Large intestine (tissue), 3 donors: Measurements from ENCODE around the gene GOLGA6L9. TPM values are rescaled to one million over a fixed set of nuclear protein-coding genes. Genes with fewer than 3 reads are reported as not detected.
"Not testable (repeated sequence)": the region's sequence is repeated elsewhere in the genome, so short reads cannot be mapped to it uniquely, and the experiment has no call there.

ENCODE experiments used
- DNase-seq, 2 donors: peaks; one replicate each; pipeline versions ENCODE4 v3.0.0 to v3.0.0-alpha.2; 2013
- H3K27ac ChIP-seq: one replicate; pipeline ENCODE4 v1.5.1; 2013; ENCODE audit warnings: low read length
- H3K27me3 ChIP-seq: 2 replicates; pipeline ENCODE4 v1.6.1; 2013; ENCODE audit warnings: low read length; ENCODE audit not compliant: control insufficient read depth, insufficient read depth
- H3K36me3 ChIP-seq: 2 replicates; pipeline ENCODE4 v1.6.1; 2013; ENCODE audit warnings: low read length; ENCODE audit not compliant: control insufficient read depth, insufficient read depth
- H3K4me1 ChIP-seq: one replicate; pipeline ENCODE4 v1.6.1; 2013; ENCODE audit warnings: low read length; ENCODE audit not compliant: control insufficient read depth, insufficient read depth
- H3K4me3 ChIP-seq: one replicate; pipeline ENCODE4 v1.5.1; 2013; ENCODE audit warnings: low read length
- H3K9me3 ChIP-seq: one replicate; pipeline ENCODE4 v1.6.1; 2013; ENCODE audit warnings: mild to moderate bottlenecking, low read depth, low read length, moderate library complexity; ENCODE audit not compliant: control insufficient read depth
- WGBS: methylation state at CpG from one replicate; pipeline ENCODE4 v1.1.5; 2013; ENCODE audit warnings: low lambda C conversion rate; ENCODE audit not compliant: insufficient coverage; 5-methylcytosine and 5-hydroxymethylcytosine counted together
- polyA plus RNA-seq: library from polyadenylated mRNA; unstranded; fragments of 120-200 nt; gene quantifications from one replicate; pipeline ENCODE4 v1.2.1, GENCODE V29; 2013

Gene GOLGA6L9
- polyA plus RNA-seq, 1 donor: 10.7 TPM

GRCh38 chr15:82401918-82402317 is 27.7 kb upstream of the GOLGA6L9 start:
- H3K27me3 ChIP-seq, H3K27ac ChIP-seq, H3K4me3 ChIP-seq, DNase-seq, H3K9me3 ChIP-seq, H3K4me1 ChIP-seq, H3K36me3 ChIP-seq: not testable (repeated sequence)
- no CpG with 5 or more reads among the region's 6 CpGs for WGBS

GRCh38 chr15:82402341-82402740 is 27.3 kb upstream of the GOLGA6L9 start:
- not testable (repeated sequence) for H3K9me3 ChIP-seq, H3K27ac ChIP-seq, H3K36me3 ChIP-seq, H3K27me3 ChIP-seq, DNase-seq, H3K4me1 ChIP-seq, H3K4me3 ChIP-seq
- WGBS: no CpG with 5 or more reads among the region's 1 CpG

- not testable (repeated sequence) for DNase-seq
- 100% methylated on average over 1 of the region's 2 CpGs for WGBS
These were observed 23.4 kb upstream of the GOLGA6L9 start for GRCh38 chr15:82406211-82406610.

GRCh38 chr15:82410306-82410705 is 19.3 kb upstream of the GOLGA6L9 start:
- not testable (repeated sequence) for H3K4me3 ChIP-seq, H3K27me3 ChIP-seq, H3K9me3 ChIP-seq, H3K36me3 ChIP-seq, H3K4me1 ChIP-seq, H3K27ac ChIP-seq
- WGBS: 33% methylated on average over 1 of the region's 4 CpGs
- peak in 1 of 2 donors; percentile 5 for DNase-seq

More at GRCh38 chr15:82406211-82406610, 23.4 kb upstream of the GOLGA6L9 start:
- H3K27ac ChIP-seq, H3K9me3 ChIP-seq, H3K27me3 ChIP-seq, H3K4me1 ChIP-seq, H3K36me3 ChIP-seq, H3K4me3 ChIP-seq: not testable (repeated sequence)

- 100% methylated on average over 1 of the region's 1 CpG for WGBS
- not testable (repeated sequence) for H3K9me3 ChIP-seq
These were observed 18.0 kb upstream of the GOLGA6L9 start for GRCh38 chr15:82411595-82411994.

GRCh38 chr15:82414525-82415191 is 15.0 kb upstream of the GOLGA6L9 start:
- 0% methylated on average over 1 of the region's 6 CpGs for WGBS
- not testable (repeated sequence) for H3K9me3 ChIP-seq, H3K36me3 ChIP-seq, H3K4me1 ChIP-seq, H3K27ac ChIP-seq, H3K4me3 ChIP-seq, H3K27me3 ChIP-seq
- DNase-seq: peak in 1 of 2 donors; percentile 2

More at GRCh38 chr15:82411595-82411994, 18.0 kb upstream of the GOLGA6L9 start:
- not testable (repeated sequence) for DNase-seq, H3K27me3 ChIP-seq, H3K27ac ChIP-seq, H3K4me3 ChIP-seq, H3K4me1 ChIP-seq, H3K36me3 ChIP-seq

- WGBS: no CpG with 5 or more reads among the region's 2 CpGs
- H3K27me3 ChIP-seq, H3K36me3 ChIP-seq, H3K9me3 ChIP-seq, DNase-seq, H3K27ac ChIP-seq, H3K4me3 ChIP-seq, H3K4me1 ChIP-seq: not testable (repeated sequence)
These were observed 9.1 kb upstream of the GOLGA6L9 start for GRCh38 chr15:82420516-82420915.

- WGBS: no CpG with 5 or more reads among the region's 1 CpG
- not testable (repeated sequence) for H3K4me3 ChIP-seq, H3K36me3 ChIP-seq, H3K4me1 ChIP-seq, H3K9me3 ChIP-seq, H3K27ac ChIP-seq, H3K27me3 ChIP-seq, DNase-seq
These were observed 8.7 kb upstream of the GOLGA6L9 start for GRCh38 chr15:82420966-82421365.

- H3K36me3 ChIP-seq, H3K9me3 ChIP-seq, H3K27ac ChIP-seq, DNase-seq, H3K27me3 ChIP-seq, H3K4me3 ChIP-seq, H3K4me1 ChIP-seq: not testable (repeated sequence)
- no CpG with 5 or more reads among the region's 1 CpG for WGBS
These were observed 2.5 kb upstream of the GOLGA6L9 start for GRCh38 chr15:82427117-82427516.

GRCh38 chr15:82445420-82445819 is 15.8 kb downstream of the GOLGA6L9 start:
- Histone ChIP-seq H3K4me3 (peak overlapping the region; percentile 40), H3K27ac (peak overlapping the region; percentile 26)
- H3K36me3 ChIP-seq, H3K27me3 ChIP-seq, H3K9me3 ChIP-seq, DNase-seq, H3K4me1 ChIP-seq: not testable (repeated sequence)
- no CpG with 5 or more reads among the region's 32 CpGs for WGBS

GRCh38 chr15:82457336-82457735 is 27.7 kb downstream of the GOLGA6L9 start:
- H3K4me1 ChIP-seq, H3K9me3 ChIP-seq, H3K27me3 ChIP-seq, H3K27ac ChIP-seq, DNase-seq, H3K4me3 ChIP-seq, H3K36me3 ChIP-seq: not testable (repeated sequence)
- WGBS: no CpG with 5 or more reads among the region's 4 CpGs
